ENCODE data around the gene GTF3C5.

GTF3C5 gene

DNA sequence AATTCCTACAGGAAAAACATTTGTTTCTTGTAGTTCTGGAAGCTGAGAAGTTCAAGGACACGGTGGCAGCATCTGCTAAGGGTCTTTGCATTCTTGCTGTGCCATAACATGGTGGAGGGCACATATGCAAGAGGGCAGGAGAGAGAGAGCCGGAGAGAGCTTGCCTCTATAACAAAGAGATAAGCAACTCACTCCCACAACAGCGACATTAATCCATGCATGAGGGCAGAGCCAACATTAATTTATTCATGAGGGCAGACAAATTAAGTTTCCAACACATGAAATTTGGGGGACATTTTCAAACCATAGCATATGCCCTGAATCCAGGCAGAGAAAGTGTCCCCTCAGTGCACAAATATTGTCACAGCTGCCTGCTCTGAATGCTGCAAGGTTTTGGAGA is 4.4 kb upstream of the GTF3C5 start:
- TF ChIP-seq, protein P1, sequence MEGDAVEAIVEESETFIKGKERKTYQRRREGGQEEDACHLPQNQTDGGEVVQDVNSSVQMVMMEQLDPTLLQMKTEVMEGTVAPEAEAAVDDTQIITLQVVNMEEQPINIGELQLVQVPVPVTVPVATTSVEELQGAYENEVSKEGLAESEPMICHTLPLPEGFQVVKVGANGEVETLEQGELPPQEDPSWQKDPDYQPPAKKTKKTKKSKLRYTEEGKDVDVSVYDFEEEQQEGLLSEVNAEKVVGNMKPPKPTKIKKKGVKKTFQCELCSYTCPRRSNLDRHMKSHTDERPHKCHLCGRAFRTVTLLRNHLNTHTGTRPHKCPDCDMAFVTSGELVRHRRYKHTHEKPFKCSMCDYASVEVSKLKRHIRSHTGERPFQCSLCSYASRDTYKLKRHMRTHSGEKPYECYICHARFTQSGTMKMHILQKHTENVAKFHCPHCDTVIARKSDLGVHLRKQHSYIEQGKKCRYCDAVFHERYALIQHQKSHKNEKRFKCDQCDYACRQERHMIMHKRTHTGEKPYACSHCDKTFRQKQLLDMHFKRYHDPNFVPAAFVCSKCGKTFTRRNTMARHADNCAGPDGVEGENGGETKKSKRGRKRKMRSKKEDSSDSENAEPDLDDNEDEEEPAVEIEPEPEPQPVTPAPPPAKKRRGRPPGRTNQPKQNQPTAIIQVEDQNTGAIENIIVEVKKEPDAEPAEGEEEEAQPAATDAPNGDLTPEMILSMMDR (IDR thresholded peaks at IDR 0.05) = no peak

DNA sequence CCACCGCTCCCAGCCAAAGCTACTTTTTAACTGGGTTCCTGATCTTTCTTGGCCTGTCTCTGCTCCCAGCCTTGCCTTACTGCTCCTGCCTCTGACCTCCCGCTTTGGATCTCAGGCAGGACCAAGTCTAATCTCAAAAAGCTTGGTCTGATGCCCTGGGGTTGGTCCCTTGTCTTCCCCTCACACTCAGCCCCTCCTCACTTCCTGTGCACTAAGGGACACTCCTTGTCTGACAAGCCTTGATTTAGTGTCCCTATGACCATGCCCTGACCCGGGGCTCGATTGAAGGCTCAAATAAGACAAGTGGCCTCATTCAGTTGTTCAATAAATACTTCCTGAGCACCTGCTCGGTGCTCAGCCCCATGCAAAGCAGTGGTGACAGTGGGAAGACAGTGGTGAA is 3.7 kb upstream of the GTF3C5 start:
- TF ChIP-seq, protein P1 (IDR thresholded peaks at IDR 0.05) = no peak

DNA sequence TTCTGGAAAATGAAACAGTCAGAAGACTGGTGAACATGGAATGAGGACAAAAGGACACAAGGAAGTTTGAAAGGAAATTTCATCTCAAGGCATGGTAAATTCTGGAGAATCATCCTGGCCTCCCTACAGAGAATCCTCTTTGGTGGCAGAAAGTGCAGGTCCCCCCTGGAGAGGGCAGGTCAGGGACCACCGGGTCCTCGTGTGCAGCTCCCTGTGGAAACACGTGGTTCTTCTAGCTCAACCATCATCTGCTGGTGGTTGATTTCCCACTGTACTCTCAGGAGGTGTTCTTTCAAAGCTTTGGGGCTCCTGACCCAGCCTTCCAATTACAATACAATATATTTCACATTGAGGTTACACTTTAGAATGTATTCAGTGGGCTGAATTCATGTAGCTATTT is 2.6 kb upstream of the GTF3C5 start:
- TF ChIP-seq, protein P1 (IDR thresholded peaks at IDR 0.05) = no peak

DNA sequence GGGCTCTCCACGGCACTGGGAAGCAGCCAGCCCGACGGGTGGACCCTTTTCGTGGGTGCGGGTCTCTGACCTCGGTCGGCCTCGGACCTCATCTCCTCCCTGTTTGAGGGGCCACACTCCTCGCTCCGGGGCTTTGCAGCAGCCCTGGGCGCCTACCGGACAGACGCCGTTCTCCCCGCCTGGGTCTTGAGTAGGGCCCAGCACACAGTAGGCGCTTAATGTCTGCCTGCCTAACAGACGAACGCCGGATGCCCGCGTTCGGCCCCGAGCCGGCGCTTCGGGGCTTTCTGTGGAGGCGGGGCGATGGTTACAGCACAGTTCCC is 842 bp upstream of the GTF3C5 start:
- TF ChIP-seq, protein P1 (IDR thresholded peaks at IDR 0.05) = no peak

DNA sequence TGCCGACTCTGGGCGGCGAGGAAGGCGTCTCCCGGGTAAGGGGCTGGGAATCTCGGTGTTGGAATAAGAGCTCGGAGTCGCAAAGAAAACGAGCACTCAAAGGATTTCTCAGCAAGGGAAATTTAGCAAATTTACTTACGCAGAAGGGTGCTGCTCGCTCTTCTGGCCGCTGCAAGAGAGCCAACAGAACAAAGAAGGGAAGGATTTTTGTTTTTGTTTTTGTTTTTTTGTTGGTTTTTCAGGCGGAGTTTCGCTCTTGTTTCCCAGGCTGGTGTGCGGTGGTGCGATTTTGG is 279 bp downstream of the GTF3C5 start:
- TF ChIP-seq, protein P1 (IDR thresholded peaks at IDR 0.05) = no peak

DNA sequence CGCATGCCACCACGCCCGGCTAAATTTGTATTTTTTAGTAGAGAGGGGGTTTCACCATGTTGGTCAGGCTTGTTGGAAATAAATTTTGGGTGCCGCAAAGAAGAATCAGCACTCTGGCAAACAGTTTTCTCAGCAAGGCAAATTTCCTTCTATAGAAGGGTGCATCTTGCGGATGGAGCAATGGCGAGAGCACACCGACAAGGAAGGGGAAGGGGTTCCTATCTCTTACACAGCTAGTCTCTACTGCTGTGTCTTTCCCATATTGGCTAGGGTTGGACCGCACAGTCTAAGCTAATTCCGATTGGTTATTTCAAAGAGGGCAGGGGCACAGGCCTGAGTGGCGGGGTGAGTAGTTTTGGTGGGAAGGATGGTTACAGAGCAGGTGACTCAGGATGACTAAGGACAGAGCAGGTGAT is 707 bp downstream of the GTF3C5 start:
- TF ChIP-seq, protein P1 (IDR thresholded peaks at IDR 0.05) = no peak

DNA sequence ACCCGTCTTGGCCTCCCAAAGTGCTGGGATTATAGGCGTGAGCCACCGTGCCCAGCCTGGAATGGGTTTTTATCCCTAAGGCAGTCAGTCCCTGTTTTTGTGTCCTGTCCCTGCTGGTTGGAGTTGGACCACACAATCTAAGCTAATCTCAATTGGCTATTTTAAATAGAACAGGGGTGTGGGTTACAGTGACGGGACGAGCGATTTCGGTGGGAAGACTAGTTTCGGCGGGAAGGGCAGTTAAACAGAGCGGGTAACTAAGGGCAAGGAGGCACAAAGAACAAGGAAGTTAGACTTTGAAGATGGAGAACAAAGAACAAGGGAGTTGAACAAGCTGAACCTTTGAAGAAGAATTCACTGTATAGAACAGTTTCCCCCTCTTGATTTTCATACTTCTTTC is 1.4 kb downstream of the GTF3C5 start:
- TF ChIP-seq, protein P1 (IDR thresholded peaks at IDR 0.05) = no peak

DNA sequence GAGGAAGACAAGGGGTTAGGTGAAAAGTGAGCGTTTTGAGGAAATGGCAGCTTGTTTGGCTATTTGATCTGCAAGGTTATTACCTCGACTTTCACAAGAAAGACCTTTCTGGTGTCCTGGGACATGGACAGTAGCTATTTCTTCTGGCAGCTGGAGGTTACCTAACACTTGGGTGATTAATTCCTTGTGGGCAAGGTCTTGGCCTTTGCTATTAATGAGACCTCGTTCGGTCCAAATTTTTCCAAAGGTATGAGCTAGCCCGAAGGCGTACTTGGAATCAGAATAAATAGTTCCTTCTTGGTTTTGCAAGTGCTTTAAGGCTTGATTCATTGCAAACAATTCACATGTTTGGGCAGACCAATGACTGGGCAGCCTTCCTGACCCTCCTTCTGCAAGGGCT is 4.9 kb downstream of the GTF3C5 start:
- TF ChIP-seq, protein P1 (IDR thresholded peaks at IDR 0.05) = no peak
